ENCODE results near the gene RSPO1. TPM values are rescaled to one million over a fixed set of nuclear protein-coding genes. Genes with fewer than 3 reads are reported as not detected.

RSPO1 gene
- total and polyA plus RNA-seq, 2 of the 4 experiments (the other 2 are of a cell fraction) = not detected

GRCh38 chr1:37633040-37633937, 1.4 kb downstream of the RSPO1 start:
- H4K8ac ChIP-seq (ENCODE audit: low read depth in 2 of 2, low read length in 2 of 2) = no peak overlapping the region
- no peak overlapping the region for H3K23ac ChIP-seq (ENCODE audit: low read depth, low read length)
- no peak overlapping the region for H2BK5ac ChIP-seq (ENCODE audit: low read depth, low read length, poor library complexity, severe bottlenecking)
- ChIA-PET POLR2A (ENCODE audit: unreplicated experiment) (no interaction called here), CTCF (no interaction called here)
- H3K36me3 ChIP-seq (ENCODE audit: control insufficient read depth, insufficient read depth, low read length) = no peaks in the 10 kb centered on the region
- H2BK20ac ChIP-seq (ENCODE audit: low read depth, low read length) = no peak overlapping the region
- 0% methylated on average over 2 of the region's 31 CpGs; no CpG with 5 or more reads in 1 of the 2 experiments for WGBS, 2 experiments (ENCODE audit: extremely low coverage in 2 of 2, insufficient read length in 1 of 2)
- H2BK120ac ChIP-seq (ENCODE audit: low read depth, low read length) = no peak overlapping the region
- no TSS peak for BruUV-seq (replicated peaks)
- intact Hi-C loops (cut with micrococcal nuclease) = no loop called here
- TF ChIP-seq SMC3 (IDR thresholded peaks at IDR 0.05; ENCODE audit: low read depth, low read length) = no peak
- TF ChIP-seq FOS (IDR thresholded peaks at IDR 0.05; ENCODE audit: low read depth, low read length) = no peak
- TF ChIP-seq CHD1 (IDR thresholded peaks at IDR 0.05; ENCODE audit: low read depth, low read length) = no peak
- TF ChIP-seq BHLHE40 (IDR thresholded peaks at IDR 0.05; ENCODE audit: low read depth, low read length) = no peak
- no peak for TF ChIP-seq POLR2A (IDR thresholded peaks at IDR 0.05; ENCODE audit: low read depth, low read length)
- TF ChIP-seq, protein P1, sequence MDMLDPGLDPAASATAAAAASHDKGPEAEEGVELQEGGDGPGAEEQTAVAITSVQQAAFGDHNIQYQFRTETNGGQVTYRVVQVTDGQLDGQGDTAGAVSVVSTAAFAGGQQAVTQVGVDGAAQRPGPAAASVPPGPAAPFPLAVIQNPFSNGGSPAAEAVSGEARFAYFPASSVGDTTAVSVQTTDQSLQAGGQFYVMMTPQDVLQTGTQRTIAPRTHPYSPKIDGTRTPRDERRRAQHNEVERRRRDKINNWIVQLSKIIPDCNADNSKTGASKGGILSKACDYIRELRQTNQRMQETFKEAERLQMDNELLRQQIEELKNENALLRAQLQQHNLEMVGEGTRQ (IDR thresholded peaks at IDR 0.05; ENCODE audit: low read depth, low read length) = no peak
- no peak for TF ChIP-seq RAD21 (IDR thresholded peaks at IDR 0.05; ENCODE audit: low read length)
- TF ChIP-seq MXI1 (IDR thresholded peaks at IDR 0.05; ENCODE audit: borderline replicate concordance, low read depth, low read length) = no peak
- TF ChIP-seq RCOR1 (IDR thresholded peaks at IDR 0.05; ENCODE audit: insufficient replicate concordance, low read length) = no peak
- TF ChIP-seq, protein P2, sequence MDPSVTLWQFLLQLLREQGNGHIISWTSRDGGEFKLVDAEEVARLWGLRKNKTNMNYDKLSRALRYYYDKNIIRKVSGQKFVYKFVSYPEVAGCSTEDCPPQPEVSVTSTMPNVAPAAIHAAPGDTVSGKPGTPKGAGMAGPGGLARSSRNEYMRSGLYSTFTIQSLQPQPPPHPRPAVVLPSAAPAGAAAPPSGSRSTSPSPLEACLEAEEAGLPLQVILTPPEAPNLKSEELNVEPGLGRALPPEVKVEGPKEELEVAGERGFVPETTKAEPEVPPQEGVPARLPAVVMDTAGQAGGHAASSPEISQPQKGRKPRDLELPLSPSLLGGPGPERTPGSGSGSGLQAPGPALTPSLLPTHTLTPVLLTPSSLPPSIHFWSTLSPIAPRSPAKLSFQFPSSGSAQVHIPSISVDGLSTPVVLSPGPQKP (IDR thresholded peaks at IDR 0.05; ENCODE audit: borderline replicate concordance, low read depth, low read length) = no peak
- no peak for TF ChIP-seq MAZ (IDR thresholded peaks at IDR 0.05; ENCODE audit: borderline replicate concordance, low read depth, low read length)
- no peak for TF ChIP-seq CEBPB (IDR thresholded peaks at IDR 0.05; ENCODE audit: low read depth, low read length)
- TF ChIP-seq CTCF (conservative IDR thresholded peaks at IDR 0.05; ENCODE audit: low read depth, low read length) = no peak
- no peak for TF ChIP-seq NFE2L2 (IDR thresholded peaks at IDR 0.05; ENCODE audit: low read depth, low read length)
- no peak for TF ChIP-seq MAFK (IDR thresholded peaks at IDR 0.05; ENCODE audit: low read depth, low read length)
- no peaks in the 10 kb centered on the region for H3K9me3 ChIP-seq (ENCODE audit: control insufficient read depth, insufficient read depth, low read length)
- H2AK9ac ChIP-seq (replicated peaks; ENCODE audit: low read depth, low read length, poor library complexity) = no peak overlapping the region
- no peak for DNase-seq
- no peak overlapping the region for H3K9ac ChIP-seq (ENCODE audit: low read depth, low read length)
- no peaks in the 10 kb centered on the region for H3K79me1 ChIP-seq (ENCODE audit: low read depth in 1 of 2, low read length in 2 of 2)
- H4K20me1 ChIP-seq (ENCODE audit: insufficient read depth, low read length) = no peaks in the 10 kb centered on the region
- H3K4me2 ChIP-seq (ENCODE audit: low read depth, low read length) = no peak overlapping the region
- no peak overlapping the region for H3K4ac ChIP-seq (ENCODE audit: low read depth, low read length)
- no peak overlapping the region for H4K91ac ChIP-seq (ENCODE audit: insufficient read depth, low read depth, low read length)
- no peak overlapping the region for H3K4me3 ChIP-seq (ENCODE audit: insufficient read depth, low read depth, low read length)
- no peak overlapping the region for H3K27ac ChIP-seq (ENCODE audit: insufficient read depth, low read length)
- H3K4me1 ChIP-seq (ENCODE audit: control insufficient read depth, insufficient read depth, low read length) = no peaks in the 10 kb centered on the region
- no peak overlapping the region for H2BK15ac ChIP-seq (ENCODE audit: low read depth, low read length)
- H2AFZ ChIP-seq (replicated peaks; ENCODE audit: low read length, poor library complexity) = no peak overlapping the region
- no peak overlapping the region for H3K56ac ChIP-seq (ENCODE audit: extremely low read depth, insufficient read depth, low read length)
- H3K9me1 ChIP-seq (ENCODE audit: insufficient read depth, low read length) = no peaks in the 10 kb centered on the region
- no peak overlapping the region for H2AK5ac ChIP-seq (ENCODE audit: low read depth, low read length)
- no peak for ATAC-seq (ENCODE audit: low read depth)
- in situ Hi-C loops (cut with MboI; ENCODE audit: low sequenced_read_pairs) = no loop called here
- no peak overlapping the region for H3K14ac ChIP-seq (replicated peaks; ENCODE audit: low read depth, low read length)
- no peak overlapping the region for H4K5ac ChIP-seq (ENCODE audit: low read depth, low read length)
- H3K18ac ChIP-seq (ENCODE audit: low read depth, low read length) = no peak overlapping the region
- dilution Hi-C loops (cut with HindIII; ENCODE audit: low sequenced_read_pairs, unreplicated experiment) = no loop called here
- peaks cover 88% of the 10 kb centered on the region for H3K27me3 ChIP-seq (ENCODE audit: control insufficient read depth, insufficient read depth, low read length)

All from IMR-90 (cell line).